WTC11 (cell line): ENCODE measurements around the gene TTC19. TPM values are rescaled to one million over a fixed set of nuclear protein-coding genes. Genes with fewer than 3 reads are reported as not detected.

Experiments used
- ATAC-seq: fragments of 200-7000 bp; cut with Tn5 transposase; 2 replicates; pipeline ENCODE4 v1.10.0; 2021; ENCODE audit warnings: mild to moderate bottlenecking, moderate library complexity
- CTCF ChIA-PET: fragments of 300-600 bp; sonication (Branson Sonifier 250); formaldehyde crosslinking; loops from one replicate; lab custom pipeline; 2021; ENCODE audit warnings: antibody characterized with exemption; lab: Charles Lee
- POLR2A ChIA-PET: fragments of 350-600 bp; sonication (Branson Sonifier 250); formaldehyde crosslinking; loops from one replicate; lab custom pipeline; 2021; ENCODE audit warnings: antibody characterized with exemption; lab: Charles Lee
- DNase-seq: peaks from one replicate; pipeline ENCODE4 v3.0.0; 2021; ENCODE audit warnings: low spot score
- H3K27ac Mint-ChIP-seq: 2 replicates; pipeline ENCODE4 v1.8.0; 2021; ENCODE audit warnings: mixed read lengths
- H3K27me3 Mint-ChIP-seq: 2 replicates; pipeline ENCODE4 v1.8.0; 2021; ENCODE audit warnings: low read depth, mild to moderate bottlenecking, moderate library complexity, mixed read lengths
- H3K36me3 Mint-ChIP-seq: 2 replicates; pipeline ENCODE4 v1.8.0; 2021; ENCODE audit warnings: mixed read lengths
- H3K4me1 Mint-ChIP-seq: 2 replicates; pipeline ENCODE4 v1.8.0; 2022; ENCODE audit warnings: mixed read lengths
- H3K4me3 Mint-ChIP-seq: 2 replicates; pipeline ENCODE4 v1.8.0; 2021; ENCODE audit warnings: mild to moderate bottlenecking, moderate library complexity, mixed read lengths
- H3K9me3 Mint-ChIP-seq: 2 replicates; pipeline ENCODE4 v1.8.0; 2021; ENCODE audit warnings: mixed read lengths
- CREM ChIP-seq: sonication (generic); formaldehyde crosslinking; IDR thresholded peaks from 2 replicates; pipeline ENCODE4 v1.8.1; 2022; ENCODE audit warnings: mild to moderate bottlenecking, missing genetic modification reagents, moderate library complexity
- HMGA2 ChIP-seq: fragments of 250-450 bp; sonication (Bioruptor Pico); IDR thresholded peaks from 2 replicates; pipeline ENCODE4 v1.4.0; 2021; ENCODE audit warnings: mild to moderate bottlenecking, moderate library complexity
- JAZF1 ChIP-seq: fragments of 250-450 bp; sonication (Bioruptor Pico); IDR thresholded peaks from 2 replicates; pipeline ENCODE4 v1.9.0; 2021; ENCODE audit warnings: moderate library complexity, mild to moderate bottlenecking, inconsistent platforms
- NFYB ChIP-seq: sonication (generic); formaldehyde crosslinking; conservative IDR thresholded peaks from 2 replicates; pipeline ENCODE4 v1.8.0; 2022; ENCODE audit warnings: low read depth, missing genetic modification reagents
- NR1H2 ChIP-seq: sonication (generic); formaldehyde crosslinking; IDR thresholded peaks from 2 replicates; pipeline ENCODE4 v1.9.0; 2021; ENCODE audit warnings: mild to moderate bottlenecking, moderate library complexity, missing genetic modification reagents
- SOX15 ChIP-seq: fragments of 250-450 bp; sonication (Bioruptor Pico); IDR thresholded peaks from 2 replicates; pipeline ENCODE4 v1.9.0; 2021; ENCODE audit warnings: mild to moderate bottlenecking
- TCF7 ChIP-seq: sonication (generic); formaldehyde crosslinking; IDR thresholded peaks from 2 replicates; pipeline ENCODE4 v1.8.0; 2022; ENCODE audit warnings: mild to moderate bottlenecking, low read depth, missing genetic modification reagents, moderate library complexity
- ZBTB21 ChIP-seq: sonication (generic); formaldehyde crosslinking; IDR thresholded peaks from 2 replicates; pipeline ENCODE4 v1.8.1; 2023; ENCODE audit warnings: mild to moderate bottlenecking, missing genetic modification reagents, borderline replicate concordance
- ZNF121 ChIP-seq: sonication (generic); formaldehyde crosslinking; IDR thresholded peaks from 2 replicates; pipeline ENCODE4 v1.8.0; 2023; ENCODE audit warnings: missing genetic modification reagents
- ZNF232 ChIP-seq: sonication (generic); formaldehyde crosslinking; IDR thresholded peaks from 2 replicates; pipeline ENCODE4 v1.8.0; 2022; ENCODE audit warnings: mild to moderate bottlenecking, missing genetic modification reagents
- ZNF281 ChIP-seq: sonication (generic); formaldehyde crosslinking; IDR thresholded peaks from 2 replicates; pipeline ENCODE4 v1.8.0; 2023; ENCODE audit warnings: mild to moderate bottlenecking, missing genetic modification reagents
- ZNF317 ChIP-seq: sonication (generic); formaldehyde crosslinking; IDR thresholded peaks from 2 replicates; pipeline ENCODE4 v1.8.1; 2023; ENCODE audit warnings: low read depth, mild to moderate bottlenecking, moderate library complexity, missing genetic modification reagents, borderline replicate concordance
- total RNA-seq: library from RNA; stranded (reverse); gene quantifications from 3 replicates; pipeline ENCODE4 v1.2.3, GENCODE V29; 2021
- TF ChIP-seq, protein P1 (sequence below): fragments of 200-600 bp; IDR thresholded peaks from 2 replicates; pipeline ENCODE4 v1.8.0; 2022; ENCODE audit warnings: antibody characterized with exemption
- TF ChIP-seq, protein P2 (sequence below): sonication (generic); formaldehyde crosslinking; IDR thresholded peaks from 2 replicates; pipeline ENCODE4 v1.8.1; 2023; ENCODE audit warnings: mild to moderate bottlenecking, moderate library complexity, missing genetic modification reagents
- TF ChIP-seq, protein P3 (sequence below): fragments of 250-450 bp; sonication (Bioruptor Pico); IDR thresholded peaks from 2 replicates; pipeline ENCODE4 v1.8.0; 2021; ENCODE audit warnings: mild to moderate bottlenecking
- TF ChIP-seq, protein P4 (sequence below): sonication (generic); formaldehyde crosslinking; IDR thresholded peaks from 2 replicates; pipeline ENCODE4 v1.8.0; 2022; ENCODE audit warnings: missing genetic modification reagents
- TF ChIP-seq, protein P5 (sequence below): fragments of 250-450 bp; sonication (Bioruptor Pico); conservative IDR thresholded peaks from 2 replicates; pipeline ENCODE4 v1.9.0; 2021; ENCODE audit warnings: mild to moderate bottlenecking

TTC19 gene
- total RNA-seq, 1 experiment from 2014 or later = 55.3 TPM

- TF ChIP-seq, protein P1, sequence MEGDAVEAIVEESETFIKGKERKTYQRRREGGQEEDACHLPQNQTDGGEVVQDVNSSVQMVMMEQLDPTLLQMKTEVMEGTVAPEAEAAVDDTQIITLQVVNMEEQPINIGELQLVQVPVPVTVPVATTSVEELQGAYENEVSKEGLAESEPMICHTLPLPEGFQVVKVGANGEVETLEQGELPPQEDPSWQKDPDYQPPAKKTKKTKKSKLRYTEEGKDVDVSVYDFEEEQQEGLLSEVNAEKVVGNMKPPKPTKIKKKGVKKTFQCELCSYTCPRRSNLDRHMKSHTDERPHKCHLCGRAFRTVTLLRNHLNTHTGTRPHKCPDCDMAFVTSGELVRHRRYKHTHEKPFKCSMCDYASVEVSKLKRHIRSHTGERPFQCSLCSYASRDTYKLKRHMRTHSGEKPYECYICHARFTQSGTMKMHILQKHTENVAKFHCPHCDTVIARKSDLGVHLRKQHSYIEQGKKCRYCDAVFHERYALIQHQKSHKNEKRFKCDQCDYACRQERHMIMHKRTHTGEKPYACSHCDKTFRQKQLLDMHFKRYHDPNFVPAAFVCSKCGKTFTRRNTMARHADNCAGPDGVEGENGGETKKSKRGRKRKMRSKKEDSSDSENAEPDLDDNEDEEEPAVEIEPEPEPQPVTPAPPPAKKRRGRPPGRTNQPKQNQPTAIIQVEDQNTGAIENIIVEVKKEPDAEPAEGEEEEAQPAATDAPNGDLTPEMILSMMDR = no peak
- TF ChIP-seq JAZF1 (CRISPR knock-in tag) = no peak
- TF ChIP-seq TCF7 (CRISPR knock-in tag) = no peak
- TF ChIP-seq, protein P2, sequence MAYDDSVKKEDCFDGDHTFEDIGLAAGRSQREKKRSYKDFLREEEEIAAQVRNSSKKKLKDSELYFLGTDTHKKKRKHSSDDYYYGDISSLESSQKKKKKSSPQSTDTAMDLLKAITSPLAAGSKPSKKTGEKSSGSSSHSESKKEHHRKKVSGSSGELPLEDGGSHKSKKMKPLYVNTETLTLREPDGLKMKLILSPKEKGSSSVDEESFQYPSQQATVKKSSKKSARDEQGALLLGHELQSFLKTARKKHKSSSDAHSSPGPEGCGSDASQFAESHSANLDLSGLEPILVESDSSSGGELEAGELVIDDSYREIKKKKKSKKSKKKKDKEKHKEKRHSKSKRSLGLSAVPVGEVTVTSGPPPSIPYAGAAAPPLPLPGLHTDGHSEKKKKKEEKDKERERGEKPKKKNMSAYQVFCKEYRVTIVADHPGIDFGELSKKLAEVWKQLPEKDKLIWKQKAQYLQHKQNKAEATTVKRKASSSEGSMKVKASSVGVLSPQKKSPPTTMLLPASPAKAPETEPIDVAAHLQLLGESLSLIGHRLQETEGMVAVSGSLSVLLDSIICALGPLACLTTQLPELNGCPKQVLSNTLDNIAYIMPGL = no peak
- no peak for TF ChIP-seq SOX15
- TF ChIP-seq ZNF121 (CRISPR knock-in tag) = no peak
- TF ChIP-seq ZNF281 (CRISPR knock-in tag) = no peak
- TF ChIP-seq, protein P3, sequence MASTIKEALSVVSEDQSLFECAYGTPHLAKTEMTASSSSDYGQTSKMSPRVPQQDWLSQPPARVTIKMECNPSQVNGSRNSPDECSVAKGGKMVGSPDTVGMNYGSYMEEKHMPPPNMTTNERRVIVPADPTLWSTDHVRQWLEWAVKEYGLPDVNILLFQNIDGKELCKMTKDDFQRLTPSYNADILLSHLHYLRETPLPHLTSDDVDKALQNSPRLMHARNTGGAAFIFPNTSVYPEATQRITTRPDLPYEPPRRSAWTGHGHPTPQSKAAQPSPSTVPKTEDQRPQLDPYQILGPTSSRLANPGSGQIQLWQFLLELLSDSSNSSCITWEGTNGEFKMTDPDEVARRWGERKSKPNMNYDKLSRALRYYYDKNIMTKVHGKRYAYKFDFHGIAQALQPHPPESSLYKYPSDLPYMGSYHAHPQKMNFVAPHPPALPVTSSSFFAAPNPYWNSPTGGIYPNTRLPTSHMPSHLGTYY = no peak
Observed at GRCh38 chr17:15955793-15956541, 43.7 kb upstream of the TTC19 start (continued).

- H3K9me3 Mint-ChIP-seq = peaks cover 3% of the 10 kb centered on the region; the same call in 1 of the 2 replicates
- no peaks in the 10 kb centered on the region; the same call in 1 of the 2 replicates for H3K27me3 Mint-ChIP-seq
- no peak overlapping the region for H3K27ac Mint-ChIP-seq
- H3K36me3 Mint-ChIP-seq = no peaks in the 10 kb centered on the region; the same call in 1 of the 2 replicates
- H3K4me3 Mint-ChIP-seq = no peak overlapping the region
- DNase-seq (no peak), ATAC-seq (no peak)
- no peak for TF ChIP-seq CREM (CRISPR knock-in tag)
- TF ChIP-seq HMGA2 = no peak
- CTCF ChIA-PET = no interaction called here
- POLR2A ChIA-PET = interaction anchor here (0.7 kb wide), 1 partner anchor 464 kb away, joined by 5 read pairs; no protein-coding TSS in a partner anchor
- H3K4me1 Mint-ChIP-seq = peaks cover 35% of the 10 kb centered on the region
Observed at GRCh38 chr17:15957206-15957605, 42.4 kb upstream of the TTC19 start.

GRCh38 chr17:15957608-15958307, 41.9 kb upstream of the TTC19 start:
- POLR2A ChIA-PET = interaction anchor here (0.7 kb wide), 1 partner anchor 464 kb away, joined by 5 read pairs; no protein-coding TSS in a partner anchor
- no peak for TF ChIP-seq NR1H2 (CRISPR knock-in tag)
- TF ChIP-seq, protein P4, sequence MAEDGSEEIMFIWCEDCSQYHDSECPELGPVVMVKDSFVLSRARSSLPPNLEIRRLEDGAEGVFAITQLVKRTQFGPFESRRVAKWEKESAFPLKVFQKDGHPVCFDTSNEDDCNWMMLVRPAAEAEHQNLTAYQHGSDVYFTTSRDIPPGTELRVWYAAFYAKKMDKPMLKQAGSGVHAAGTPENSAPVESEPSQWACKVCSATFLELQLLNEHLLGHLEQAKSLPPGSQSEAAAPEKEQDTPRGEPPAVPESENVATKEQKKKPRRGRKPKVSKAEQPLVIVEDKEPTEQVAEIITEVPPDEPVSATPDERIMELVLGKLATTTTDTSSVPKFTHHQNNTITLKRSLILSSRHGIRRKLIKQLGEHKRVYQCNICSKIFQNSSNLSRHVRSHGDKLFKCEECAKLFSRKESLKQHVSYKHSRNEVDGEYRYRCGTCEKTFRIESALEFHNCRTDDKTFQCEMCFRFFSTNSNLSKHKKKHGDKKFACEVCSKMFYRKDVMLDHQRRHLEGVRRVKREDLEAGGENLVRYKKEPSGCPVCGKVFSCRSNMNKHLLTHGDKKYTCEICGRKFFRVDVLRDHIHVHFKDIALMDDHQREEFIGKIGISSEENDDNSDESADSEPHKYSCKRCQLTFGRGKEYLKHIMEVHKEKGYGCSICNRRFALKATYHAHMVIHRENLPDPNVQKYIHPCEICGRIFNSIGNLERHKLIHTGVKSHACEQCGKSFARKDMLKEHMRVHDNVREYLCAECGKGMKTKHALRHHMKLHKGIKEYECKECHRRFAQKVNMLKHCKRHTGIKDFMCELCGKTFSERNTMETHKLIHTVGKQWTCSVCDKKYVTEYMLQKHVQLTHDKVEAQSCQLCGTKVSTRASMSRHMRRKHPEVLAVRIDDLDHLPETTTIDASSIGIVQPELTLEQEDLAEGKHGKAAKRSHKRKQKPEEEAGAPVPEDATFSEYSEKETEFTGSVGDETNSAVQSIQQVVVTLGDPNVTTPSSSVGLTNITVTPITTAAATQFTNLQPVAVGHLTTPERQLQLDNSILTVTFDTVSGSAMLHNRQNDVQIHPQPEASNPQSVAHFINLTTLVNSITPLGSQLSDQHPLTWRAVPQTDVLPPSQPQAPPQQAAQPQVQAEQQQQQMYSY = no peak
- no peak for TF ChIP-seq ZBTB21
- no peak for TF ChIP-seq NFYB (CRISPR knock-in tag)
- no peak for TF ChIP-seq ZNF317 (CRISPR knock-in tag)
- no peak for TF ChIP-seq ZNF232 (CRISPR knock-in tag)
- TF ChIP-seq, protein P5, sequence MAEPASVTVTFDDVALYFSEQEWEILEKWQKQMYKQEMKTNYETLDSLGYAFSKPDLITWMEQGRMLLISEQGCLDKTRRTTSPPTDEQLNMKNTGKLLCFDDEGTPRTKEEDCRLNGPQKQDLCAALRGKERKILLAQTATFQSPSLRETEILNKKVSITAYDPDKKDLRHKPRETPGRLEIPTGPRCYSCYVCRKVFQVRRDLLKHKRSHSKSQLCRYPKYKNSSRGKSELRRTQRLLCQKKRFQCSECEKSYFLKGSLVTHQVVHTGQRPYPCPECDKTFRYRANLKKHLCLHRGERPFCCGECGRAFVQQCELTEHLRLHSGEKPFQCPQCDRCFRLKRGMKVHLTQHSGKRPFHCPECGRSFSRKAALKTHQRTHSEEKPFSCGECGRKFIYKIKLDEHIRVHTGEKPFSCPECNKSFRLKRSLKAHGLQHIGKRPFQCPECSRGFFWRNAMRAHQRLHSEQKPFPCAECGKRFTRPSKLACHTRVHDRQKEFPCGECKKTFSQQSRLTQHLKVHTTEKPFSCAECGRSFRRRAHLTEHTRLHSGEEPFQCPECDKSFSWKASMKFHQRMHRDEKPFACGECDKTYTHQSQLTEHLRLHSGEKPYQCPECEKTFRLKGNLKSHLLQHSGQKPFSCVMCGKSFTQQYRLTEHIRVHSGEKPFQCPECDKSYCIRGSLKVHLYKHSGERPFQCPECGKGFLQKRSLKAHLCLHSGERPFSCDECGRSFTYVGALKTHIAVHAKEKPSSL = no peak

More at GRCh38 chr17:15957608-15958307, 41.9 kb upstream of the TTC19 start:
- Mint-ChIP-seq H3K4me1 (peaks cover 35% of the 10 kb centered on the region), H3K27me3 (no peaks in the 10 kb centered on the region; the same call in 1 of the 2 replicates), H3K9me3 (peaks cover 3% of the 10 kb centered on the region; the same call in 1 of the 2 replicates), H3K36me3 (no peaks in the 10 kb centered on the region; the same call in 1 of the 2 replicates), H3K4me3 (no peak overlapping the region), H3K27ac (no peak overlapping the region)
- DNase-seq (no peak), ATAC-seq (no peak)
- CTCF ChIA-PET = interaction anchor here (1.0 to 1.6 kb wide), 3 partner anchors 9 to 41 kb away, joined by 3 to 10 read pairs (median 4); partner anchors contain the start of gene ADORA2B
